Right cardiac atrium (tissue), 5 donors: ENCODE data around the gene TRMT10A. TPM values are rescaled to one million over a fixed set of nuclear protein-coding genes. Genes with fewer than 3 reads are reported as not detected.

ENCODE experiments used
- ATAC-seq, 2 donors: fragments of 200-7000 bp; cut with Tn5 transposase; one replicate each; pipeline versions ENCODE4 v1.8.0 to v1.9.1; 2020; ENCODE audit warnings: moderate library complexity in 2 of 2, mild to moderate bottlenecking in 1 of 2
- DNase-seq, 3 donors: peaks; one replicate each; pipeline ENCODE4 v3.0.0-alpha.2; 2020
- H3K27ac ChIP-seq: one replicate; pipeline ENCODE4 v1.5.1; 2013; ENCODE audit warnings: mild to moderate bottlenecking, low read length, control low read depth, moderate library complexity
- H3K27me3 ChIP-seq: one replicate; pipeline ENCODE4 v1.6.1; 2013; ENCODE audit not compliant: control insufficient read depth, insufficient read depth
- H3K4me1 ChIP-seq: one replicate; pipeline ENCODE4 v1.6.1; 2013; ENCODE audit warnings: low read length; ENCODE audit not compliant: control insufficient read depth, insufficient read depth
- H3K4me3 ChIP-seq: one replicate; pipeline ENCODE4 v1.5.1; 2013; ENCODE audit warnings: low read length, control low read depth
- H3K9me3 ChIP-seq: one replicate; pipeline ENCODE4 v1.6.1; 2013; ENCODE audit warnings: low read length; ENCODE audit not compliant: control insufficient read depth
- WGBS: extraction: QIAGEN DNeasy Blood & Tissue Kit; methylation state at CpG from one replicate; pipeline ENCODE4 v1.1.7; 2013; 5-methylcytosine and 5-hydroxymethylcytosine counted together
- intact Hi-C, 4 donors: fragments of 100-400 bp; cut with DNase I; formaldehyde crosslinking; loops; one replicate each; pipeline versions ENCODE4 v1.11.0 to v1.14.0; 2022 to 2023
- polyA plus RNA-seq: library from polyadenylated mRNA; stranded (reverse); fragments of 200-250 nt; gene quantifications from one replicate; pipeline ENCODE4 v1.2.3, GENCODE V29; 2013
- total RNA-seq, 4 donors: library from RNA; stranded (reverse); fragmentation: NEBNext Ultra II Directional; extraction: Animal tissue kit (Norgen Biotek cat#: 25700); gene quantifications; one replicate each; pipeline ENCODE4 v1.2.1, GENCODE V29; 2021
- donor health status: healthy with polysubstance abuse.
- donor health status: DM: no; HTN: yes; CAD: no.
- donor health status: DM: no; HTN: no; CAD: no.
- donor health status: DM: no; HTN: yes; CAD: no; lungs with severe emphysema.
- donor health status: DM: yes; HTN: yes; CAD: no.

TRMT10A gene
- total and polyA plus RNA-seq, 5 donors = 2.4 to 5.0 (median 3.5) TPM

- Histone ChIP-seq H3K4me3 (no peak overlapping the region), H3K9me3 (no peaks in the 10 kb centered on the region), H3K4me1 (no peaks in the 10 kb centered on the region), H3K27ac (no peak overlapping the region), H3K27me3 (no peaks in the 10 kb centered on the region)
- no peak for DNase-seq
- 73% methylated on average over 1 of the region's 1 CpG for WGBS
- ATAC-seq = no peak
- intact Hi-C loops = no loop called here
These were observed 56.5 kb downstream of the TRMT10A start for GRCh38 chr4:99507349-99507748.

DNA sequence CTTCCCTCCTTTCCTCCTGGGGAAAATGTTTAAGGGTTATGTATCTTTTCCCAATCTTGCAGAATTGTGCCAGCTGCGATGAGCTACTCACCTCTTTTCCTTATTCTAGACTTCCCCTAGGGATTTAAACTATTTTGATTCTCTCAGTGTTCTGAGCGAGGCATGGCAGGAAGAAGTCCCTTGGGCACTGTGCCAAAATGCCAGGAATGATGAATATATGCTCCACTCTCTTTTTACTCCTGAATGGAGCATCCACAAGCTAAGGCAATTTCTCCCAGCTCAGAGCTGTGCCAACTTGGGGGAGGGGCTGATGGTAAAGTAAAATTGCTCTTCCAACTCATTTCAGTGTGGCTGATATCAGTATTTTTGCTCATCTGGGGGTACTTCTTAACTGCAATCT, 57.1 kb downstream of the TRMT10A start:
- no peak overlapping the region for H3K4me3 ChIP-seq
- no peak overlapping the region for H3K27ac ChIP-seq
- no peaks in the 10 kb centered on the region for H3K27me3 ChIP-seq
- intact Hi-C loops = no loop called here
- 41% methylated on average over 2 of the region's 2 CpGs for WGBS
- ATAC-seq (no peak), DNase-seq (no peak)
- H3K9me3 ChIP-seq = no peaks in the 10 kb centered on the region
- no peaks in the 10 kb centered on the region for H3K4me1 ChIP-seq

DNA sequence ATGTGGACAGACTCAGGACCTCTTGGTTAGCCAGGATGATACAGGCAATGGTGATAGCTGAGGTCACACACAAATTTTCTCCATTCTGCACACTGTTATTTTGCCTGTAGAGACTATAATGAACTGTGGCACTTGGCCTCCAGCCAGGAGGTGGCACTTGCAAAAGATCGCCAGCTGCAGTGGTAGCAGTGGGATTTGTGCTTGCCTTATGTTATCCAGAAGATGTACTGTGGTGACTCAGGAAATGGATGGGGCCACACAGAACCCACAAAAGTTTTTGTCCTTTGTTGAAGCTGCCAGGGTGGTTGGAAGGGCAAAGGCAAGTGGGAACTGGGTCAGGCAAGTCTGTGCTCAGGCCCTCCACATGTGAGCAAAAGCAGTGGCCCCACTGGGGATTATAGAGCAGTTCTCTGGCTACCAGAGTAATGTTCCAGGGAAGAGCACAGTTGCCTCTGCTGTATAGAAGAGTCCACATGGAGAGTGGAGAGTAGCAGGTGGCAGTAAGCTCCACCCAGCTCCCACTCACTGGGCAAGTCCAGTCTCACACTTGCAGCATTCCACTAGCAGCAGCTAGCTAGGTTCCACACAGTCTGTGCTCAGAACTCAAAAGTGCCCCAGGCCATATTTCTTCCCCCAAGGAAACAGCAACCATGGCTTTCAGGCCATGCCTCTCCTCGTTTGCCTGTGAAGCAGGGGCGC, 58.9 kb downstream of the TRMT10A start:
- intact Hi-C loops = no loop called here
- Histone ChIP-seq H3K9me3 (no peaks in the 10 kb centered on the region), H3K27me3 (no peaks in the 10 kb centered on the region), H3K27ac (no peak overlapping the region), H3K4me1 (no peaks in the 10 kb centered on the region), H3K4me3 (no peak overlapping the region)
- 74% methylated on average over 3 of the region's 3 CpGs for WGBS
- DNase-seq (no peak), ATAC-seq (no peak)

Other genes with a start within 250 kb of the TRMT10A start
- gene ADH1B, start 242.6 kb downstream of the TRMT10A start, total RNA-seq = 100 to 1,000 TPM; 197 to 343 (median 260) TPM
- gene ADH1B, start 242.6 kb downstream of the TRMT10A start, polyA plus RNA-seq = 164 TPM
- gene ADH1C, start 211.3 kb downstream of the TRMT10A start, total RNA-seq = 1 to 10 TPM; 1.2 to 3.6 (median 2.7) TPM
- 4.3 TPM for gene ADH1C, start 211.3 kb downstream of the TRMT10A start, polyA plus RNA-seq
- not detected for gene ADH7, start 128.7 kb downstream of the TRMT10A start, total RNA-seq
- gene ADH7, start 128.7 kb downstream of the TRMT10A start, polyA plus RNA-seq = 0.02 TPM
- not detected for gene C4orf17, start 53.0 kb downstream of the TRMT10A start, total RNA-seq
- not detected for gene C4orf17, start 53.0 kb downstream of the TRMT10A start, polyA plus RNA-seq
- gene MTTP, start 10.8 kb upstream of the TRMT10A start, total RNA-seq = 1 to 10 TPM in 3 of 4 donors, under 1 TPM in 1; 0.96 to 1.3 (median 1.1) TPM
- 0.59 TPM for gene MTTP, start 10.8 kb upstream of the TRMT10A start, polyA plus RNA-seq
- gene C4orf54, start 93.8 kb upstream of the TRMT10A start, total RNA-seq = 1 to 10 TPM in 2 of 4 donors, under 1 TPM in 2; 0.68 to 10.0 (median 1.4) TPM
- gene C4orf54, start 93.8 kb upstream of the TRMT10A start, polyA plus RNA-seq = 2.2 TPM